Esophagus squamous epithelium (tissue), 5 donors: ENCODE measurements around the gene A4GNT. TPM values are rescaled to one million over a fixed set of nuclear protein-coding genes. Genes with fewer than 3 reads are reported as not detected.
A peak's percentile ranks its signal among the peaks of the same experiment; 100 is the strongest.

ENCODE experiments used
- DNase-seq: peaks from one replicate; lab custom pipeline; 2025; lab: John Stamatoyannopoulos, UW
- H3K27ac ChIP-seq, 4 donors: fragments of 200-600 bp; sonication (generic); one replicate each; pipeline ENCODE4 v1.5.1; 2016 to 2019; ENCODE audit warnings: mild to moderate bottlenecking in 1 of 4
- H3K27me3 ChIP-seq, 4 donors: fragments of 200-600 bp; sonication (generic); 1 replicate in 3 of 4; 2 replicates in 1 of 4; pipeline versions ENCODE4 v1.5.1 to v1.6.0; 2017 to 2021; ENCODE audit warnings: antibody characterized with exemption in 1 of 4
- H3K36me3 ChIP-seq, 3 donors: fragments of 200-600 bp; sonication (generic); one replicate each; pipeline ENCODE4 v1.5.1; 2016 to 2019
- H3K4me1 ChIP-seq, 3 donors: fragments of 200-600 bp; sonication (generic); one replicate each; pipeline ENCODE4 v1.5.1; 2017 to 2019
- H3K4me3 ChIP-seq, 4 donors: fragments of 200-600 bp; sonication (generic); 1 replicate in 3 of 4; 2 replicates in 1 of 4; pipeline ENCODE4 v1.5.1; 2016 to 2019; ENCODE audit warnings: mild to moderate bottlenecking in 2 of 4, moderate library complexity in 1 of 4
- H3K9me3 ChIP-seq, 3 donors: fragments of 200-600 bp; sonication (generic); one replicate each; pipeline ENCODE4 v1.5.1; 2016 to 2019
- POLR2A ChIP-seq, 4 donors: fragments of 450-650 bp; IDR thresholded peaks; one replicate each; pipeline ENCODE4 v1.6.1; 2017; ENCODE audit warnings: antibody characterized with exemption in 4 of 4, mild to moderate bottlenecking in 4 of 4, moderate library complexity in 3 of 4
- WGBS, 2 donors: methylation state at CpG; one replicate each; pipeline ENCODE4 v1.1.5; 2018; 5-methylcytosine and 5-hydroxymethylcytosine counted together
- intact Hi-C: fragments of 100-400 bp; cut with DNase I; formaldehyde crosslinking; loops from one replicate; pipeline ENCODE4 v1.15.0; 2022
- total RNA-seq, 4 donors: library from RNA; depleted of rRNA; stranded (reverse); fragments of >200 nt; gene quantifications; one replicate each; pipeline ENCODE4 v1.1.0, GENCODE V29; 2016
- TF ChIP-seq, protein P1 (sequence below), 6 experiments: fragments of 450-650 bp in 4 of 6; fragments of 200-600 bp in 2 of 6; sonication (generic) in 2 of 6; IDR thresholded peaks; one replicate each; pipeline ENCODE4 v1.5.1; 2016 to 2019; ENCODE audit warnings: antibody characterized with exemption in 6 of 6, mild to moderate bottlenecking in 4 of 6, moderate library complexity in 4 of 6
- donor health status: DM: yes; HTN: yes; CAD: no.

The A4GNT gene
- not detected for total RNA-seq

- DNase-seq, result no peak
- no peak within 1 kb of the TSS for H3K4me3 ChIP-seq
- 72 to 82% methylated on average over 1 of the region's 1 CpG for WGBS, 2 donors
- H3K9me3 ChIP-seq, result no peaks in the 10 kb centered on the region
- H3K27me3 ChIP-seq, result no peaks in the 10 kb centered on the region
- H3K27ac ChIP-seq, result no peak within 1 kb of the TSS
- intact Hi-C loops, result no loop called here
- TF ChIP-seq, protein P1, sequence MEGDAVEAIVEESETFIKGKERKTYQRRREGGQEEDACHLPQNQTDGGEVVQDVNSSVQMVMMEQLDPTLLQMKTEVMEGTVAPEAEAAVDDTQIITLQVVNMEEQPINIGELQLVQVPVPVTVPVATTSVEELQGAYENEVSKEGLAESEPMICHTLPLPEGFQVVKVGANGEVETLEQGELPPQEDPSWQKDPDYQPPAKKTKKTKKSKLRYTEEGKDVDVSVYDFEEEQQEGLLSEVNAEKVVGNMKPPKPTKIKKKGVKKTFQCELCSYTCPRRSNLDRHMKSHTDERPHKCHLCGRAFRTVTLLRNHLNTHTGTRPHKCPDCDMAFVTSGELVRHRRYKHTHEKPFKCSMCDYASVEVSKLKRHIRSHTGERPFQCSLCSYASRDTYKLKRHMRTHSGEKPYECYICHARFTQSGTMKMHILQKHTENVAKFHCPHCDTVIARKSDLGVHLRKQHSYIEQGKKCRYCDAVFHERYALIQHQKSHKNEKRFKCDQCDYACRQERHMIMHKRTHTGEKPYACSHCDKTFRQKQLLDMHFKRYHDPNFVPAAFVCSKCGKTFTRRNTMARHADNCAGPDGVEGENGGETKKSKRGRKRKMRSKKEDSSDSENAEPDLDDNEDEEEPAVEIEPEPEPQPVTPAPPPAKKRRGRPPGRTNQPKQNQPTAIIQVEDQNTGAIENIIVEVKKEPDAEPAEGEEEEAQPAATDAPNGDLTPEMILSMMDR (IDR thresholded peaks at IDR 0.05), result no peak
- TF ChIP-seq POLR2A (IDR thresholded peaks at IDR 0.05), result no peak
- no peaks in the 10 kb centered on the region for H3K36me3 ChIP-seq
- H3K4me1 ChIP-seq, result no peaks in the 10 kb centered on the region
Measured at GRCh38 chr3:138132239-138132638, at the start of gene A4GNT. Gene A4GNT, minus strand, starts transcription at chr3:138132390. Its CDS starts 1,134 bp downstream, at chr3:138131256.

DNA sequence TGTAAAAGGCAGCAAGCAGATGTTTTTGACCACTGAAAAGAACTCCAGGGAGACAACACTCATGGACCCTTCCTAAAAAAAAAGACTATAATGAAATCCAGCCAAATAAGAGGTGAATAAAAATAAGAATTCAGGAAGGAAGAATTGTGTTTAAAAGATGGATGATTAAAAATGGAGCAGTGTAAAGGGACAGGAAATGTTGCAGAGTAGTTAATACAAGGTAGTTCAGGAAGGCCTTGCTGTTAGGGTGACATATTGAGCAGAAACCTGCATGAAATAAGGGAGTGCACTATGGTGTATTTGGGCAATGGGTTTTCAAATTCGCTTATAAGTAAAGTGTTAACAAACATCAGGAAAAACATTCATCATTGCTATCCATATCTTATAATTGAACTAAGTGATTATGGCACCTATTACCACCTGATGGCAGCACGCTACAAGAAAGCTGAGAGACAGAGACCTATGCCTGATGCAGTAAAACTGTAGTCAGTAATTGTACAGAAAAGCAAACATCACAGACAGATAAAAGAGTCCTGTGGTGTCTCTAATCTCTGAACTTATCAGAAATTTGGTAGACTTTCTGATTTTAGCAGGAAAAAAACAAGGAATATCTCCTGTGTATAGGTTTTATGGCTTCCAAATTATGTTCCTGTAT, 48.3 kb upstream of the A4GNT start:
- TF ChIP-seq POLR2A (IDR thresholded peaks at IDR 0.05), result no peak
- TF ChIP-seq, protein P1 (IDR thresholded peaks at IDR 0.05), result peak in 4 of 6 experiments; percentile 24 to 54 (median 36)
- peaks cover 0 to 11% (median 0%) of the 10 kb centered on the region in 4 donors for H3K27me3 ChIP-seq
- H3K36me3 ChIP-seq, result no peaks in the 10 kb centered on the region
- intact Hi-C loops, result no loop called here
- H3K4me1 ChIP-seq, result peaks cover 0 to under 1% (median 0%) of the 10 kb centered on the region in 3 donors
- 6 to 9% methylated on average over 2 of the region's 2 CpGs for WGBS, 2 donors
- no peaks in the 10 kb centered on the region for H3K9me3 ChIP-seq
- H3K27ac ChIP-seq, result no peak overlapping the region
- DNase-seq, result no peak
- H3K4me3 ChIP-seq, result no peak overlapping the region

DNA sequence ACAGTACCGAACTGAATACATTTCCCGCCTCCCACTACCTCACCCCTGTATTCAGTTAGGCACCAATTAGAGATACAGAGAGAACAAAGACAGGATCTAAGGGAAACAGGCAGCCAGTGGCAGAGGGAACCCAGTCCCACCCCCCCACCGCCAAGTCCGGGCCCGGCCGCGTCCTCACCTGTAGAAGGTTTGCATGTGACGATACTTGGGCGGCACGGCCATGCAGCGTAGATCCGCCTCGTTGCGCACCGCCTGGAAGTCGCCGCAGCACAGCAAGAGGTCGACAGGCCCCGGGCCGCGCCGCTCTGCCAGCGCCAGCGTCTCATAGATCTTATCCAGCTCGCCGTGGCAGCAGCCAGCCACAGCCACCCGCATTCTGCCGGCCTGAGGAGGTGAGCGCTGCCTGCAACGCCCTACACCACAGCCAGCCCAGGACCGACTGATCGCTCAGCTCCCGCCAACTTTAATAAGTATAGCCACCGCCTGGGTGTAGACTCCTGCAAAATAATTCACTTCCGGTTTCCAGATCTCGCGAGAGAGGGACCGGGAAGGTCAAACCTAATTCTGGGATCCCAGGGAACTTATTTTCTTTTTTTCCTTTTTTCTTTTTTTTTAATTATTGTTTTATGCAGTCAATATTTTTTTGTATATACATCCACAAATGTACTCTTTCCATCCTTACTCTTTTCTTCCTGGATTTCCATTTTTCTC, 42.4 kb upstream of the A4GNT start, which contains the start of gene DBR1:
TSS of gene DBR1 (minus strand) at position 501 of the 711 bp plus-strand sequence. CDS start at position 375, 126 bp downstream.
- H3K4me3 ChIP-seq, result peak within 1 kb of the TSS; percentile 62 to 97 (median 79)
- H3K4me1 ChIP-seq, result peaks cover 0 to 36% (median 20%) of the 10 kb centered on the region in 3 donors
- peak within 1 kb of the TSS; percentile 79 to 92 (median 85) for H3K27ac ChIP-seq
- 0% methylated on average over 29 of the region's 38 CpGs for WGBS, 2 donors
- H3K36me3 ChIP-seq, result peaks cover 0 to 33% (median 4%) of the 10 kb centered on the region in 3 donors
- TF ChIP-seq, protein P1 (IDR thresholded peaks at IDR 0.05), result peak in 1 of 6 experiments; percentile 13
- peak in 3 of 4 donors; percentile 68 to 78 (median 76) for TF ChIP-seq POLR2A (IDR thresholded peaks at IDR 0.05)
- intact Hi-C loops, result no loop called here
- peak; percentile 22 for DNase-seq
- H3K9me3 ChIP-seq, result no peaks in the 10 kb centered on the region
- no peaks in the 10 kb centered on the region for H3K27me3 ChIP-seq

- no peak for DNase-seq
- Histone ChIP-seq H3K27ac (peak overlapping the region; percentile 79 to 92 (median 85)), H3K4me3 (peak overlapping the region; percentile 62 to 97 (median 79)), H3K27me3 (no peaks in the 10 kb centered on the region), H3K36me3 (peaks cover 0 to 40% (median 9%) of the 10 kb centered on the region in 3 donors), H3K9me3 (no peaks in the 10 kb centered on the region), H3K4me1 (peaks cover 0 to 36% (median 20%) of the 10 kb centered on the region in 3 donors)
- intact Hi-C loops, result no loop called here
- 54 to 61% methylated on average over 13 of the region's 13 CpGs for WGBS, 2 donors
- no peak for TF ChIP-seq POLR2A (IDR thresholded peaks at IDR 0.05)
- TF ChIP-seq, protein P1 (IDR thresholded peaks at IDR 0.05), result no peak
Measured at GRCh38 chr3:138173769-138174420, 41.7 kb upstream of the A4GNT start.
